HG03039 (cell line): Measurements from ENCODE around the gene THAP5.
A peak's percentile ranks its signal among the peaks of the same experiment; 100 is the strongest.

Experiments
- ATAC-seq: cut with Tn5 transposase; IDR thresholded peaks from one replicate; pipeline ENCODE4 v1.9.1; 2021; ENCODE audit warnings: mild to moderate bottlenecking, moderate library complexity; ENCODE audit not compliant: unreplicated experiment

Gene THAP5

GRCh38 chr7:108535744-108536143 lies 33.8 kb downstream of the THAP5 start:
- ATAC-seq, result no peak

- no peak for ATAC-seq
Measured at GRCh38 chr7:108535257-108535656, 34.2 kb downstream of the THAP5 start.

DNA sequence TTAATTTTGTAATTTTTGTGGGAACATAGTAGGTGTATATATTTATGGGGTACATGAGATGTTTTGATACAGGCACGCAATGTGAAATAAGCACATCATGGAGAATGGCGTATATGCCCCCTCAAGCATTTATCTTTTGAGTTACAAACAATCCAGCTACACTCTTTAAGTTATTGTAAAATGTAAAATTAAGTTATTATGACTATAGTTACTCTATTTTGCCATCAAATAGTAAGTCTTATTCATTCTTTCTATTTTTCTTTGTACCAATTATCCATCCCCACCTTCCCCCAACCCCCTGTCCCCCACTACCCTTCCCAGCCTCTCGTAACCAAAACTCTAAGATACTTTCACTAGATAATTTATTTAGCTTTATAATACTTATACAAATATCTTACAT lies 35.8 kb downstream of the THAP5 start:
- ATAC-seq, result no peak

GRCh38 chr7:108529341-108529740 lies 40.2 kb downstream of the THAP5 start:
- ATAC-seq, result no peak

- ATAC-seq, result no peak
Measured at GRCh38 chr7:108528183-108528712, 41.3 kb downstream of the THAP5 start.

DNA sequence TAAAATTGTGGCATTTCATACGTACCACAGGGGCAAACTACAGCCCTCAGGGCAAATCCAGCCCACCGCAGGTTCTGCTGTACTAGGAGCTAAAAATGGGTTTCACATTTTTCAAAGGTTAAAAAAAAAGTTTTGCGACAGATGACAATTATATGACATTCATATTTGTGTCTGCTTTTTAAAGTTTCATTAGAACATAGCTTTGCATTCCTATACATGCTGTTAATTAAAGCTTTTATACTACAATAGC lies 42.8 kb downstream of the THAP5 start:
- no peak for ATAC-seq

- peak; percentile 88 for ATAC-seq
Measured at GRCh38 chr7:108525985-108526767, 43.3 kb downstream of the THAP5 start, which contains the start of gene PNPLA8. TSS of gene PNPLA8 (minus strand) at chr7:108526135. CDS start at chr7:108515491, 10,644 bp downstream.

GRCh38 chr7:108525327-108525984 lies 44.0 kb downstream of the THAP5 start:
- ATAC-seq, result peak; percentile 48

GRCh38 chr7:108522780-108523179 lies 46.7 kb downstream of the THAP5 start:
- ATAC-seq, result no peak

DNA sequence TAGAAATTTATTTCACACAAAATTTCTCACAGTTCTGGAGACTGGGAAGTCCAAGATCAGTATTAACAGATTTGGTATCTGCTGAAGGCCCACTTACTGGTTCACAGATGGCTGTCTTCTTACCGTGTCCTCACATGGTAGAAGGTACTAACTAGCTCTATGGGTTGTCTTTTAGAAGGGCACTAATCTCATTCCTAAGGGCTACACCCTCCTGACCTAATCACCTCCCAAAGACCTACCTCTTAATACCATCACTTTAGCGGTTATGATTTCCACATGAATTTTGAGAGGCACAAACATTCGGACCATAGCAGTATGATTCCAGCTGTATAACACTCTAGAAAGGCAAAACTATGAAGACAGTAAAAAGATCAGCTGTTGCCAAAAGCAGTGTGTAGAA lies 51.6 kb downstream of the THAP5 start:
- no peak for ATAC-seq

DNA sequence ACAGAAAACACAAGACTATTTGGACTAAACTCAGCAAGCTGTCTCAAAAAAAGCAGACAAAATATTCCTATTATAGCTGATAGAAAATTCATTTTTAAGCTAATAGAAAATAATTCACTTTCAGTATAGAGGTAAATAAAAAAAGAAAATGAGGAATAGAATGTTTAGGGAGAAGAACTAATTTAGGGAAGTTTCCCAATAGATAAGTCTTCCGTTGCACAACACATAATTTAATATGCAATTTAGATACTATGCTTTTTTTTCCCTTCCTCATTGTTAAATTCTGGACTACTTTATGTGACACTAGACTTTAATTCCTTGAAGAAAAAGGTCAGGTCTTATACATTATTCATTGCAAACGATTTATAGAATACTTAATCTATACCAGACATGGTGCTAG lies 53.9 kb downstream of the THAP5 start:
- ATAC-seq, result no peak

DNA sequence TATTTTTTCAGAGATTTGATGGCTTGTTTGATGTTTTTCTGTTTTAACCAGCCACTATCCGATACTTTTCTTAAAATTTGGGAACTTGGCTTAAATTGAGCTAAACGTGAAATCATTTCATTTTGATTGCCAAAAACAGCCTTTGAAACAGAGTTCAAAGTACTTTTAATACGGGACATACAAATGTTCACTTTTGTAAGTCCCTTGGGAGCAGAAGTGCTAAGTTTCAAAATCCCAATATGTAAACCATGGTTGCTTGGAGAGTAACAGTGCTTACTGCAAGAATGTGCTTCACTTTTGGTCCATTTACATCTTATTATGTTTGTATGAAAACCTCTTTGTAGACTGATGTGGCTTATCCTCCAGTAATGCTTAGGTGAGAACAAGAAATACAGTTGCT lies 54.5 kb downstream of the THAP5 start:
- ATAC-seq, result no peak
